Nephron progenitor cell (in vitro differentiated cells): ENCODE measurements around the gene ING4.
A peak's percentile ranks its signal among the peaks of the same experiment; 100 is the strongest.

ENCODE experiments used
- DNase-seq: peaks from one replicate; pipeline ENCODE4 v3.0.0; 2021
- H3K27ac Mint-ChIP-seq: 2 replicates; pipeline ENCODE4 v1.8.0; 2021; ENCODE audit warnings: mild to moderate bottlenecking, moderate library complexity, mixed read lengths
- H3K27me3 Mint-ChIP-seq: 2 replicates; pipeline ENCODE4 v1.8.0; 2021; ENCODE audit warnings: mild to moderate bottlenecking, low read depth, mixed read lengths; ENCODE audit not compliant: poor library complexity
- H3K36me3 Mint-ChIP-seq: 2 replicates; pipeline ENCODE4 v1.8.0; 2021; ENCODE audit warnings: low read depth, mixed read lengths
- H3K4me1 Mint-ChIP-seq: 2 replicates; pipeline ENCODE4 v1.8.0; 2021; ENCODE audit warnings: mixed read lengths
- H3K4me3 Mint-ChIP-seq: 2 replicates; pipeline ENCODE4 v1.8.0; 2021; ENCODE audit warnings: mild to moderate bottlenecking, moderate library complexity, mixed read lengths
- H3K9me3 Mint-ChIP-seq: 2 replicates; pipeline ENCODE4 v1.8.0; 2021; ENCODE audit warnings: mild to moderate bottlenecking, moderate library complexity, mixed read lengths
- CTCF ChIP-seq: fragments of 200-600 bp; sonication (generic); IDR thresholded peaks from 2 replicates; pipeline ENCODE4 v1.5.0; 2021; ENCODE audit warnings: antibody characterized with exemption

The ING4 gene

GRCh38 chr12:6695313-6696045 lies 32.6 kb upstream of the ING4 start:
- H3K36me3 Mint-ChIP-seq: peaks cover 9% of the 10 kb centered on the region
- no peak for DNase-seq
- no peak overlapping the region for H3K27ac Mint-ChIP-seq
- TF ChIP-seq CTCF: no peak
- peaks cover 32% of the 10 kb centered on the region for H3K27me3 Mint-ChIP-seq
- H3K4me1 Mint-ChIP-seq: peaks cover 71% of the 10 kb centered on the region
- no peaks in the 10 kb centered on the region for H3K9me3 Mint-ChIP-seq
- no peak overlapping the region for H3K4me3 Mint-ChIP-seq

- DNase-seq: no peak
- Mint-ChIP-seq H3K36me3 (peaks cover 9% of the 10 kb centered on the region), H3K4me3 (no peak overlapping the region), H3K27ac (peak overlapping the region; percentile 66), H3K27me3 (peaks cover 30% of the 10 kb centered on the region), H3K9me3 (no peaks in the 10 kb centered on the region), H3K4me1 (peaks cover 76% of the 10 kb centered on the region)
- no peak for TF ChIP-seq CTCF
These were observed 31.8 kb upstream of the ING4 start for GRCh38 chr12:6694701-6695100.

- Mint-ChIP-seq H3K4me3 (no peak overlapping the region), H3K4me1 (peaks cover 70% of the 10 kb centered on the region), H3K36me3 (peaks cover 9% of the 10 kb centered on the region), H3K9me3 (no peaks in the 10 kb centered on the region), H3K27ac (no peak overlapping the region), H3K27me3 (peaks cover 22% of the 10 kb centered on the region)
- DNase-seq: no peak
- TF ChIP-seq CTCF: no peak
These were observed 31.0 kb upstream of the ING4 start for GRCh38 chr12:6693832-6694355.

GRCh38 chr12:6692888-6693287 lies 30.0 kb upstream of the ING4 start:
- Mint-ChIP-seq H3K4me3 (no peak overlapping the region), H3K4me1 (peaks cover 68% of the 10 kb centered on the region), H3K36me3 (peaks cover 9% of the 10 kb centered on the region), H3K27me3 (peaks cover 13% of the 10 kb centered on the region), H3K9me3 (no peaks in the 10 kb centered on the region), H3K27ac (no peak overlapping the region)
- no peak for DNase-seq
- TF ChIP-seq CTCF: no peak

GRCh38 chr12:6691473-6691872 lies 28.6 kb upstream of the ING4 start:
- Mint-ChIP-seq H3K27ac (no peak overlapping the region), H3K4me1 (peaks cover 72% of the 10 kb centered on the region), H3K4me3 (peak overlapping the region; percentile 48), H3K9me3 (no peaks in the 10 kb centered on the region), H3K36me3 (peaks cover 9% of the 10 kb centered on the region), H3K27me3 (peaks cover 7% of the 10 kb centered on the region)
- no peak for TF ChIP-seq CTCF
- DNase-seq: no peak
